Ovary (tissue), 9 donors: ENCODE measurements around the gene TTC39A. TPM values are rescaled to one million over a fixed set of nuclear protein-coding genes. Genes with fewer than 3 reads are reported as not detected.

ENCODE experiments used
- DNase-seq, 5 donors: peaks; one replicate each; pipeline ENCODE4 v3.0.0-alpha.2; 2019 to 2020
- H3K27ac ChIP-seq, 2 donors: fragments of 200-600 bp; one replicate each; pipeline versions ENCODE4 v1.5.1 to v1.8.0; 2019 to 2022
- H3K27me3 ChIP-seq: fragments of 200-600 bp; one replicate; pipeline ENCODE4 v1.8.0; 2022
- H3K36me3 ChIP-seq: fragments of 200-600 bp; sonication (generic); one replicate; pipeline ENCODE4 v1.5.1; 2019
- H3K4me1 ChIP-seq: one replicate; pipeline ENCODE4 v1.8.1; 2013; ENCODE audit warnings: mild to moderate bottlenecking, moderate library complexity; ENCODE audit not compliant: insufficient read depth
- H3K4me3 ChIP-seq: fragments of 200-600 bp; sonication (generic); one replicate; pipeline ENCODE4 v1.5.1; 2017
- H3K9me3 ChIP-seq, 2 donors: fragments of 200-600 bp in 1 of 2; sonication (generic) in 1 of 2; one replicate each; pipeline versions ENCODE4 v1.5.1 to v1.8.1; 2013 to 2019; ENCODE audit warnings: mild to moderate bottlenecking in 1 of 2, moderate library complexity in 1 of 2
- EP300 ChIP-seq: sonication (generic); formaldehyde crosslinking; IDR thresholded peaks from one replicate; pipeline ENCODE4 v1.6.1; 2017; ENCODE audit warnings: antibody characterized with exemption
- POLR2A ChIP-seq: fragments of 450-650 bp; IDR thresholded peaks from one replicate; pipeline ENCODE4 v1.6.1; 2017; ENCODE audit warnings: antibody characterized with exemption, mild to moderate bottlenecking, moderate library complexity
- WGBS, 3 donors: extraction: QIAGEN DNeasy Blood & Tissue Kit in 1 of 3; methylation state at CpG; one replicate each; pipeline versions ENCODE4 v1.1.5 to v1.1.7; 2013 to 2017; 5-methylcytosine and 5-hydroxymethylcytosine counted together
- intact Hi-C, 4 donors: fragments of 100-400 bp; cut with DNase I; formaldehyde crosslinking; loops; one replicate each; pipeline versions ENCODE4 v1.11.0 to v1.15.1; 2022 to 2023
- polyA plus RNA-seq, 2 donors: library from polyadenylated mRNA; stranded (reverse); fragments of 200-250 nt in 1 of 2; fragments of 350-450 nt in 1 of 2; fragmentation: Illumina TruSeq in 1 of 2; extraction: RNeasy Lipid Tissue Mini Kit (QIAGEN cat#74804) in 1 of 2; gene quantifications; one replicate each; pipeline ENCODE4 v1.2.3, GENCODE V29; 2013 to 2014
- total RNA-seq, 7 donors: library from RNA; depleted of rRNA in 2 of 7; stranded (reverse); fragments of >200 nt in 2 of 7; fragmentation: NEBNext Ultra II Directional in 3 of 7; extraction: Animal tissue kit (Norgen Biotek cat#: 25700) in 3 of 7; gene quantifications; one replicate each; pipeline versions ENCODE4 v1.1.0 to v1.2.4, GENCODE V29; 2016 to 2023
- TF ChIP-seq, protein P1 (sequence below), 3 donors: fragments of 450-650 bp in 2 of 3; fragments of 200-600 bp in 1 of 3; IDR thresholded peaks; one replicate each; pipeline versions ENCODE4 v1.5.1 to v1.8.0; 2016 to 2022; ENCODE audit warnings: antibody characterized with exemption in 3 of 3, mild to moderate bottlenecking in 1 of 3
- donor health status: DM: no; HTN: no; CAD: no; lungs with moderate emphysema.
- donor health status: DM: no; HTN: no; CAD: no.
- donor health status: Bipolar disorder and iron deficiency.
- donor health status: DM: yes; HTN: yes; CAD: no.
- donor health status: DM: no; HTN: no; CAD: no.
- donor health status: DM: yes; HTN: yes; CAD: no.

The TTC39A gene
- total and polyA plus RNA-seq, 9 donors, result 0.28 to 10.7 (median 0.62) TPM

DNA sequence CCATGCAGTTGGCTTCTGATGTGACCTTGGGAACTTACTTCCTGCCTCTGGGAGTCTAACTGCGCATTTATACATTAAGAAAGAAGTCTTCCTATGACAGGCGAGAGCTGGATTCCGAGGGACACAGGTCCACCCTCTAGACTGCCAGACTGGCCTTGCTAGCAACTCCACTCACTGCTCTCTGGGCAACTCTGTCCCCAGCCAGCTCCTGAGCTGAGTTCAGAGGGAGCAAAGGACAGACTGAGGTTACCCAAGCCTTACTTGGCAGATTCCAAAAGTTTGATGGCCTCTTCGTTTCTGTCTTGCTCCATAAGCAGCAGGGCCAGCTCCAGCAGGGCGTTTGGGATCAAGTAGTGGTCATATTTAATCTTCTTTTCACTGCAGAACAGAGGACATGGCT is 41.8 kb downstream of the TTC39A start:
- Histone ChIP-seq H3K4me3 (no peak overlapping the region), H3K27me3 (no peaks in the 10 kb centered on the region), H3K27ac (peak overlapping the region; percentile 13 to 69), H3K4me1 (peaks cover 17% of the 10 kb centered on the region), H3K9me3 (no peaks in the 10 kb centered on the region), H3K36me3 (no peaks in the 10 kb centered on the region)
- no peak for DNase-seq
- TF ChIP-seq, protein P1, sequence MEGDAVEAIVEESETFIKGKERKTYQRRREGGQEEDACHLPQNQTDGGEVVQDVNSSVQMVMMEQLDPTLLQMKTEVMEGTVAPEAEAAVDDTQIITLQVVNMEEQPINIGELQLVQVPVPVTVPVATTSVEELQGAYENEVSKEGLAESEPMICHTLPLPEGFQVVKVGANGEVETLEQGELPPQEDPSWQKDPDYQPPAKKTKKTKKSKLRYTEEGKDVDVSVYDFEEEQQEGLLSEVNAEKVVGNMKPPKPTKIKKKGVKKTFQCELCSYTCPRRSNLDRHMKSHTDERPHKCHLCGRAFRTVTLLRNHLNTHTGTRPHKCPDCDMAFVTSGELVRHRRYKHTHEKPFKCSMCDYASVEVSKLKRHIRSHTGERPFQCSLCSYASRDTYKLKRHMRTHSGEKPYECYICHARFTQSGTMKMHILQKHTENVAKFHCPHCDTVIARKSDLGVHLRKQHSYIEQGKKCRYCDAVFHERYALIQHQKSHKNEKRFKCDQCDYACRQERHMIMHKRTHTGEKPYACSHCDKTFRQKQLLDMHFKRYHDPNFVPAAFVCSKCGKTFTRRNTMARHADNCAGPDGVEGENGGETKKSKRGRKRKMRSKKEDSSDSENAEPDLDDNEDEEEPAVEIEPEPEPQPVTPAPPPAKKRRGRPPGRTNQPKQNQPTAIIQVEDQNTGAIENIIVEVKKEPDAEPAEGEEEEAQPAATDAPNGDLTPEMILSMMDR (IDR thresholded peaks at IDR 0.05), result no peak
- intact Hi-C loops, result no loop called here
- WGBS, 3 donors, result 69 to 89% (median 75%) methylated on average over 5 of the region's 5 CpGs

- 18 to 42% (median 22%) methylated on average over 8 of the region's 8 CpGs for WGBS, 3 donors
- peak; percentile 49 to 64 (median 61) for DNase-seq
- Histone ChIP-seq H3K4me1 (peaks cover 17% of the 10 kb centered on the region), H3K9me3 (no peaks in the 10 kb centered on the region), H3K27me3 (no peaks in the 10 kb centered on the region), H3K36me3 (no peaks in the 10 kb centered on the region), H3K27ac (peak overlapping the region in 1 of 2 donors; percentile 69), H3K4me3 (no peak overlapping the region)
- TF ChIP-seq EP300 (no peak), POLR2A (no peak)
- TF ChIP-seq, protein P1 (IDR thresholded peaks at IDR 0.05), result no peak
- intact Hi-C loops, result no loop called here
These were observed 42.4 kb downstream of the TTC39A start for GRCh38 chr1:51287966-51288365.

- no peak for DNase-seq
- no peak overlapping the region for H3K4me3 ChIP-seq
- peaks cover 17% of the 10 kb centered on the region for H3K4me1 ChIP-seq
- H3K9me3 ChIP-seq, result no peaks in the 10 kb centered on the region
- TF ChIP-seq POLR2A (no peak), EP300 (no peak)
- TF ChIP-seq, protein P1 (IDR thresholded peaks at IDR 0.05), result no peak
- no peaks in the 10 kb centered on the region for H3K27me3 ChIP-seq
- no peaks in the 10 kb centered on the region for H3K36me3 ChIP-seq
- 88 to 96% (median 94%) methylated on average over 1 of the region's 1 CpG for WGBS, 3 donors
- H3K27ac ChIP-seq, result peak overlapping the region in 1 of 2 donors; percentile 23
- intact Hi-C loops, result no loop called here
These were observed 45.3 kb downstream of the TTC39A start for GRCh38 chr1:51285055-51285454.

- Histone ChIP-seq H3K36me3 (no peaks in the 10 kb centered on the region), H3K9me3 (no peaks in the 10 kb centered on the region), H3K4me3 (no peak overlapping the region), H3K27me3 (no peaks in the 10 kb centered on the region), H3K4me1 (peaks cover 17% of the 10 kb centered on the region), H3K27ac (peak overlapping the region in 1 of 2 donors; percentile 23)
- intact Hi-C loops, result no loop called here
- no peak for TF ChIP-seq POLR2A
- TF ChIP-seq, protein P1 (IDR thresholded peaks at IDR 0.05), result no peak
- no peak for TF ChIP-seq EP300
- DNase-seq, result peak in 2 of 5 donors; percentile 20 to 57
These were observed 45.8 kb downstream of the TTC39A start for GRCh38 chr1:51284487-51284954.
